GM21528 (cell line): ENCODE results near the gene MKKS.
A peak's percentile ranks its signal among the peaks of the same experiment; 100 is the strongest.

ENCODE experiments used
- ATAC-seq: cut with Tn5 transposase; IDR thresholded peaks from one replicate; pipeline ENCODE4 v1.9.1; 2021; ENCODE audit warnings: mild to moderate bottlenecking, moderate library complexity; ENCODE audit not compliant: unreplicated experiment, low FRiP score

MKKS gene

DNA sequence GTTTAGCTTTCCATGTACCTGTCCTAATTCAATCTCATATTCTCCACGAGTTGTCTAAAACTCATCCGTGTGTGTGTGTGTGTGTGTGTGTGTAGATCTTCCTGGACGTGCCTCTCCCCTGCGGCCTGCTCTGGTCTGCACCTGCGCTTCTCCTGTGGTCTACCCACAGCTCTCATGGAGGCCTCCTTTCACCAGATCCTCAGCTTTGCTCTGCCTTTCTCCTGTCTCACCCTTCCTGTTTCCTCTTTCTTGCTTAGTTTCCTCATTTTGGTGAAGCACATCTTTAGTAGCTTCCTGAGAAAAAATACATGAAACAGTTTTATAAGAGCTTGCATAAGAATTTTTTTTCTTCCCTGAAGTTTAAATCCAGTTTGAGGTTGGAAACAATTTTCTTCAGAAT is 19.2 kb upstream of the MKKS start:
- ATAC-seq: peak; percentile 87

DNA sequence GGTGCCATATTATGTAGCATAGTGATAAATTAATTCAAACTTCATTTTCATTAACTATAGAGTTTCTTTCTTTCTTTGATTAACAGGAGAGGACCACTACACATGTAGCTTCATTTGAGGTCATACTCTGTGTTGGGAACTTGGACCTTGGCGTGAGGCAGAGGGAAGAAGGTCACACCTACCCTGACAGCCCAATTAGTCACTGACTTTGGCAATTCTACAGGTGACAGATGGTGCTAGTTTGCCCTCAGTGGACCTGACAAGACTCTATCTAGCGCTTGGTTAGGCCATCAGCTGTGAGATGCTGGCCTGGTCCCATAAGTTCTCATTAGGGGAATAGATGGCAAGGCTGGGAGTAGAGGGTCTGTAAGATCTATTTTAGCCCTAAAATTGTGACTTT is 15.2 kb upstream of the MKKS start:
- ATAC-seq: no peak

DNA sequence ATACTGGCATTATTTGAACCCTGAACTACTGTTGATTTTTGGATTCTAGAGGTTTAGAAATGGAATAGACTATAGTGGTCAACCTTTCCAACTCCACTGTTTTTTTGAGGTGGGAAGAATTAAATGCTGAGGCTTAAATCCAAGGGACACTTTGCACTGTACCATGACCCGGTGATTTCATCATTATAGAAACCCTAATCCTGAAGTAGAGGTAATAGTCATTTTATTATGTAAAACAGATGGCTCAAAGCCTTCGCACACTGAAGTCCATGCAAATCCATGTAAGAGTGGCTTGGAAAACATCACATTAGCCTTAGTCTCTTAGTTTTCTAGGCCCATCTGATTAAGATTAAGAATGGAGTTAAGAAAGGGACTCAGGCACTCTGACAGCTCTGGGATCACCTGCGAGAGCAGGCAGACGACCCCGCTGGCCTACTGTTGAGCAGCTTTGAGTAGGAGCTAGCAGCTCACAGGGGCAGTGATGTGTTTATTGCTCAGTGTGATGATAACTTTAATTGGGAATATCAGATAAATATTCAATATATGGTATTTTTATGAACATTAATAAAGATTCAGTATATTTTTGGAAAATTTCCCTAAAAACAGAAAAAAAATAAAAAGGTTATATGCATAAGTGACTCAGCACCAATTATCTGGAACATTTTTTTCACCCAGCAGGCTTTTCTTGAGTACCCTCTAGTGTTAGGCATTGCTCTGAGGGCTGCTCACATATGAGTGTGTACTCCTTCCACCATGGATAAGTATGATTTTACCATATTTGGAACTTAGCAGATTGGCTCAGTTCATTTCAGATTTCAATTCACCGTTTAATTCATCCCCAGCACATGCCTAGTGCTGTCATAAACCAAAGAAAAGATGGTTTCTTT is 14.5 kb upstream of the MKKS start:
- ATAC-seq: no peak

DNA sequence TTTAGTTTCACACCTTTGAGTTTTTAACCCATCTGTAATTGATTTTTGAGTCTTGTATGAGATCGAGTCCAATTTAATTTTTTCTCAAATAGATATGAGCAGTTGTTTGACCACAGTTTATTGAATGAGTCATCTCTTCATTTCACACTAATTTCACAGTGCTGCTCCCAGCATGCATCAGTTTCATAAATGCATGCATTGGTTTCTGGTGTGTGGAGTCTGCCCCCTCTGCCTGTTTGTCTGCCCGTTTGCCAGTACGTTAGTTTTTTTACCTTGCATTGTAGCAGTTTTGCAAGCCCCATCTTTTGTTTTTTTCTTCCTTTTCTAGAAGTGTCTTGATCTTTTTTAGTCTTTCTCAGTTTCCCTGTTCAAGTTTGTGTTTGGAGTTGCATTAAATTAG is 13.0 kb upstream of the MKKS start:
- peak; percentile 94 for ATAC-seq

DNA sequence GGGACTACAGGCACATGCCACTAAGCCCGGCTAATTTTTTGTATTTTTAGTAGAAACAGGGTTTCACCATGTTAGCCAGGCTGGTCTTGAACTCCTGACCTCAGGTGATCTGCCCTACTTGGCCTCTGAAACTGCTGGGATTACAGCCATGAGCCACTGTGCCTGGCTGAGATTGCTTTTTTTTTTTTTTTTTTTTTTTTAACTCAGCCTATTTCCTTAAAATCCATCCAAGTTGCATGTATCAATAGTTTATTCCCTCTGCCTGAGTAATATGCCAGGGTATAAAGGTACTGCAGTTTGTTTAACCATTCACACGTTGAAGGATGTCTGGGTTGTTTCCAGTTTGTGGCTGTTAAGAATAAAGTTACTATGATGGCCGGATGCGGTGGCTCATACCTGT is 11.7 kb upstream of the MKKS start:
- ATAC-seq: no peak

DNA sequence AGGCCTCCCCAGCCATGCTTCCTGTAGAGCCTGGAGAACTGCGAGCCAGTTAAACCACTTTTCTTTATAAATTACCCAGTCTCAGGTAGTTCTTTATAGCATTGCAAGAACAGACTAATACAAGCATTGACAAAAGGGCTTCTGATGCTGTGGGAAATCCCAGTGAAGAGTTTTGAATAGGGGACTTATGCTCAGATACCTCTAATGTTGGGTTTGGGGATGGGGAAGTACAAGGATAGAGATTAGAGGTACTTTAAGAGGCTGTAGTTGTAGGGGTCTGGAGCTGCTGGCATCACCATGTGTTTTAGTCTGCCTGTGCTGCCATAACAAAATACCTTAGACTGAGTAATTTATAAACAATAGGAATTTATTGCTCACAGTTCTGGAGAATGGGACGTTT is 9.9 kb upstream of the MKKS start:
- ATAC-seq: no peak

DNA sequence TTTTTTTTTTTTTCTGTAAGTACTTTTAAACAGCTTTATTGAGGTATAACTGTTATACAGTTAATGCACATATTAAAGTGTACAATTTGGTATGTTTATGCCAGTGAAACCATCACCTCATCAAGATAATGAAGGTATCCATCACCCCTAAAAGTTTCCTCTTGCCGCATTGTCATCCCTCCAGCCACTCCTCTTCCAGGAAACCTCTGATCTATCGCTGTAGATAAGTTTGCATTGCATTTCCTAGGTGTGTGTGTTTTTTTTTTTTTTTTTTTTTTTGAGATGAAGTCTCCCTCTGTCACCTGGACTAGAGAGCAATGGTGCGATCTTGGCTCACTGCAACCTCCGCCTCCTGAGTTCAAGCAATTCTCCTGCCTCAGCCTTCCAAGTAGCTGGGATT is 4.2 kb upstream of the MKKS start:
- no peak for ATAC-seq

DNA sequence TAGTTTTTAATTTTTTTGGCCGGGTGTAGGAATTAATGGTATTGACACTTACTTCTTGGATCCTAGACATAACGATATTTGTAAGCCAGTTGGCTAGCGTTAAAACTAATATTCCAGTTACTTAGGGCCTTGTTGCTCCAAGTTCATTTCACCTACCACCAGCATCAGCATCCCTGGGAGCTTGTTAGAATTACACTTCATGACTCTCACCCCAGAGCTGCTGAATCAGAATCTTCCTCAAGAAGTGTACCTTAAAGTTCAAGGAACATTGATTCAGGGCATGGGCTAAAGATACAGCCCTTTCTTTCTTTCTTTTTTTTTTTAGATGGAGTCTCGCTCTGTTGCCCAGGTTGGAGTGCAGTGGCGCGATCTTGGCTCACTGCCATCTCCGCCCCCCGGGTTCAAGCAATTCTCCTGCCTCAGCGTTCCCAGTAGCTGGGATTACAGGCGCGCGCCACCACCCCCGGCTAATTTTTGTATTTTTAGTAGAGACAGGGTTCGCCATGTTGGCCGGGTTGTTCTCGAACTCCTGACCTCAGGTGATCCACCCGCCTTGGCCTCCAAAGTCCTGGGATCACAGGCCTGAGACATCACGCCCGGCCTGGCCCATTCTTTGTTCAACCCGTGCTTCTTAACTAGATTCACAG is 2.2 kb upstream of the MKKS start:
- no peak for ATAC-seq

DNA sequence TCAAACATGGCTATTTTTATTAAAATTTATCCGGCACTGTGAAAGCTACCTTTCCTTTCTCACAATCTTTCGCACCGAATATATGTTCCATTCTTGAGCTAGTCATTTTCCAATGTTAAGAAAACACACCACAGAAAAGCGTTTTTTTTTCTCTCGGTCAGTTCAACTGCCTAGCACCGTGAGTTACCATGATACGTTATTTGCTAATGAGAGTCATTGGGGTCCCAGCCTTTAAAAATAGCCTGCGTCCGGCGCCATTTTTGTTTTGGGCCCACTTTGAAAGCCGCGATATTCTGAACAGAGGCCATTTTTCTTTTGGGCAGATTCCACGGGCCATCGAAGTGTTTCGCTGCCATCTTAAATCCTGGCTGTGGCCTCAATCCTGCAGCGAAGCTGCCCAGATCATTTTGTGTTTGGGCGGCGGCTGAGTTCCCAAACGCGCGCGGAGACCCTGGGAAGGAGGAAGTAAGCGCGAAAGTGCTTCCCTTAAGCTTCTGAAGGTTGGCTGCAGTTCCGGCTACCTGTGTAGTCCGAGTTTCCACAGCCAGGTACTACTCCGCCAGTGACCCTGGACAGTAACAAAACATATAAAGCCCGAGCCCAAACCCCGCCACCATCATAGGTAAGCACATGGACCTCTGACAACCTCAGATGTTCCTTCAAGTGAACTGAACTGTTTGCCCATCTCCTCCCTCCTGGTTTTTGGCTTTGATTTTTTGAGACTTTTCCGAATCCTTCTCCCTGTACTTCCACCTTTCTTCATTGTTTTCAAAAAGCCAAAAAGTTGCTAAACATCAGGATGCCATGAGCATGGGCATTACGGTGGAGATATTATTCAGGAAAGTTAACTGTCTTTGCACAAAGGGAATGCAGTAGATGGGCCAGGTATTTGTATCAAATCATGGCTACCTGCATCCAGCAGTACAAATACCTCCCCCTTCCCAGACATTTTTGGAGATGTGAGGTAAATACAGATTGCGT is 1.1 kb upstream of the MKKS start, which contains the start of gene SLX4IP:
TSS of gene SLX4IP (plus strand) at position 474 of the 981 bp plus-strand sequence. CDS start 22,900 bp downstream, outside the sequence.
- ATAC-seq: peak; percentile 53

DNA sequence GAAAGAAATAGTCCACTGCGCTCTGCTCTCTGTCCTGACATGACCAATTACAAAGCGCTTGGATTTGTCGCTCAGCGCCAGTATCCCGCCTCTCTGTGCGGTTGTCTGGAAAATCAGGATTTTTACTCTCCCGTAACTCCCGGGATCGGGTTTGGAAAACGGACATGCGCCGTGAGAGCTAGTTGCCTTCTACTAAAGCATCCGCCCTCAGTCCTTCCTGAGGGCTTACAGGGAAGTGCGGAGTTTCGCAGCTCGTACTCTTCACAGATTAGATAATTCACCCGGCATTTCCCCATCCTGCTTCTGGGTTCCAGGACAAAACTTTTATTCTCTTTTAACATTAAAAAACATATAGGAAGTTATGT is 427 bp upstream of the MKKS start:
- peak; percentile 43 for ATAC-seq

DNA sequence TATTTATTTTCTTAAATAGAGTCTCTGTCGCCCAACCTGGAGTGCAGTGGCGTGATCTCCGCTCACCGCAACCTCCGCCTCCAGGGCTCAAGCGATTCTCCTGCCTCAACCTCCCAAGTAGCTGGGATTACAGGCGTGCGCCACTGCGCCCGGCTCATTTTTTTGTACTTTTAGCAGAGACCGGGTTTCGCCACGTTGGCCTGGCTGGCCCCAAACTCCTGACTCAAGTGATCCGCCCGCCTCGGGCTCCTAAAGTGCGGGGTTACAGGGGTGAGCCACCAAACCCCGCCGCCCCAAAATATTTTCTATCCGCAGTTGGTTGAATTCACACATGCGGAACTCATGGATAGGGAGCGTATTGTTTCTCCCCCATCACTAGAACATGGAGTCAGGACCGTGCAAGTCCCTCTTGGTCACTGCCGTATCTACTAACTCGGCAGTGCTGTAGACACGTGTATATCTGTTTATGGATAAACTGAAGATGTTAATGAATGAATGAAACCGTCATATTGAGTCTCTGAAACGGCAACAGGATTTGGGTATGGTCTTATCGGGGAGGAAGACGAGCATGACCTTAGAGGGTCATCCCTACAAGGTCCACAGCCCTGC is 904 bp downstream of the MKKS start:
- ATAC-seq: no peak

DNA sequence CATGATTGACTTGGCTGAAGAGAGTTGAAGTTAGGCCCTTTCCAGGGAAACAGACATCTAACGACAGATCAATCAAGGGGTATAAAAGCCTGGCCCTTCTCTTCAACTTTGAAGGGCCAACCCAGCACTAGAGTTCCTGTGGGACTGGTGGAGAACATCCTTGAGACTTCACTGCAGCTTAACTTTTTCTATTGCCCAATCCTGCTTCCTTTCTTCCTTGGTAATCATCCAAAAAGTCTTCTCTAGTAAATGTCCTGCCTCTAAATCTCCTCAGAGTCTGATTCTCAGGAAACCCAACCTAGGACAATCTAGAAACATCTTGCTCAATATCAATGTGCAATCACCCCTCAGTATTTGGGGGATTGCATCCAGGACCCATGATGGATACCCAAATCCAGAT is 1.9 kb downstream of the MKKS start:
- ATAC-seq: no peak

DNA sequence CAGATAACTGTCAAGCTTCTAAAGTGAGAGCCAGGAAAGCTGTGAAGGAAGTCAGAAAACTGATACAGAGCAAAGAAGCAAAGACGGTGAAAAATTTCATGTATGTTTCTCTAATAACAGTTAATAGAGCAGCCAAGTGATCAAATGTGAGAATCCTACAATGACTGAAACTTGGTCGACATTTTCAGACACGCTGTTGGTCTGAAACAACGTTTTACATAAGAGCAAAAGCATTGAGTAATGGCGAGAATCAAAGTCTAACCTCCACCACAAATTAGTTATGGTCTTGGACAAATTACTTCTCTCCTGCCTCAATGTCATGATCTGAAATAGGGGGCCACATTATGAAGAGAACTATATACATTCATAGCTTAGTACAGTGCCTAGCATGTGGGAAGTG is 3.3 kb downstream of the MKKS start:
- no peak for ATAC-seq

DNA sequence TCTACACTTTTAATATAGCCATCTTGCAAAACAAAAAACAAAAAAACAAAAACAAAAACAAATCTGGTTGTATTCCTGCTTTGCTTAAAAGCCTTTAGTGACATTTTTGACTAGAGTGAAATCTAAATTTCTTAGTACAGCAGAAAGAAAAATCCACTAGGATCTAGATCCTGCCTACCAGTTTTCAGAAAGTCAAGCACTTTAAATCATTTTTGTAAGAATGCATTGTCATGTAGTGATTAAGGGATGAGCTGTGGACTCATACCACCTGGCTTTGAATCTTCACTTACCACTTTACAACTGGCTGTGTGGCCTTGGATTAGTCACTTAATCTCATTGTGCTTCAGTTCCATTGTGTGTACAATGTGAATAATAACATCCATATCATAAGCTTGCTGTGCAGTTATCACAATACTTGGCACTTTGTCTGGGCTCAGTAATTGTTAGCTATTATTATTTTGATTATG is 4.0 kb downstream of the MKKS start:
- ATAC-seq: no peak

DNA sequence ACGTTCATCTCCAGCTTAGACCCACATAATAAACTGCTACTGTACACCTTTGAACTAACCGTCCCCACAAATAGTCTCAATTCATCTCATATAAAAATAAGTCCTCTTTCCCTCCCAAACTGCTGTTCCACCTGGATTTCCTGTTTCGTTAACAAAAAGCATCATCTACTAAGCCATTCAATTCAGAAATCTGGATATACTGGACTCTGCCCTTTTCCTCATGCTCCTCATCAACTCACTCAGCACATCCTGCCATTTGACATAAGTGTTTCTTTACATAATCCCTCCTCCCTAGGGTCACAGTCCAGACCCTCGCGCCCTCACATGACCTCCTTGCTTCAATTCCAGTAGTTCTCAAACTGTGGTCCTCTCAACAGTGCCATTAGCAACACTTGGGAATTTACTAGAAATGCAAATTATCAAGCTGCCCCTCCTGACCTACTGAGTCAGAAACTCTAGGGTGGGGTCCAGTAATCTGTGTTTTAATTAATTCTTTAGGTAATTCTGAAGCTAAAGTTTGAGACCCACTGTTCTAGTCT is 4.5 kb downstream of the MKKS start:
- ATAC-seq: no peak

DNA sequence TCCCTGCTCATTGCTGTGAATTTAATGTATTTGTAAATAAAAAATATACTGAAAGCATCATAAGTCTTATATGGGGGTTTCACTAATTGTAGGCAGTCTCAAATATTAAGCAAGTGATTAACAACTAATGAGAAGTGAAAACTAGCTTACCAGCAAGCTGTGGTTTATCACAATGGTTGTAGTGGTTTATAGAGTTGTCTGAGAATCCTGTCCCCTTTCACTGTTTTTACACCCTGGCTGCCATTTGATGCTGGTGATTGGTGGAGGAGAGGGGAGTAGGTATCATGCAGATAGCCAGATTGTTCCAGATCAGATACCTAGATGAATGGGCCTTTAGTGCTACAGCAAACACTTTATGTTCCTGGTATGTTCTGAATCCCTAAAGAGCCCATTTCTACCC is 6.0 kb downstream of the MKKS start:
- no peak for ATAC-seq

DNA sequence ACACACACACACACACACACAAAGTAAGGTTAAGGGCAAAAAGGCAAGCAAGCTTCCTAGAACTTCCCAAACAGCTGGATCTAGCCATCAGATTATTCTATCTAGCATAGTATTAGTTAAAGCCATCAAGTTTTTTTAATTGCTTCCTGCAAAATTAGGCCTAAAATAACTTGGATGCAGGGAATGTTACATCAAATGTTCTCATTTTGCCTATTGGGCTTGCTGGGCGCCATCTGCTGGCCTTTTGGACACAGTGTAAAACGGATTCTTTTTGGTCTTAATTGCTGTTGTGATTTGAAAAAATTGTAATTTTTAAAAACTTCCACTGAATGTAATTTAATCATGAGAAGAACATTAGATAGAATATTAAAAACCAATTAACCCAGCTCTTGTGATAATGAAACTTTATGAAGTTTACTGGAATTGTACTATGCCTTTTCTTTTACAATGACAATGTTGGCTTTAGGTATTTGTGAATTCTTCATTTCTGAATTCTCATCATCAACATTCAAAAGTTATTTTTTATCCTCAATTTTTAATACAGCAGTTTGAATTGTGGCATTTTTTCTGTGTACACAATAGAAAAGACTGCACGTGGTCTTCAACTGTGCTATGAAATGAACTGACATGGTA is 6.8 kb downstream of the MKKS start:
- no peak for ATAC-seq

DNA sequence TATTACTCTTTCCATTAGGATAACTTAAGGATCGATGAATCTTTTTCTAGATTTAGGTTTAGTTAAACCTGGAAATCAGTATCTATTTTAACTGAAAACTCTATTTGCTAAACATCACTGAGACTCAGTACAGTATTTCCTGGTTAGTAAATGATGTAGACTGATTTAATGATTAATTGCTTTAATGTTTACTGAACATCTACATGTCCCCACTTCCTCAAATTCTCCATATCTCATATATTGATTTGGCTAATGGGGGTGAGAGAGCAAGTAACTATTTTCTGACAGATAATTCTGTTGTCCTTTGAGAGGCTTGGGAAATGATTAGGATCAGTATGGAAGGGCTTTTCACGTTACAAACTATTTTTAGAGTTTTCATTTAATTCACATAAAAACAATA is 10.3 kb downstream of the MKKS start:
- no peak for ATAC-seq

DNA sequence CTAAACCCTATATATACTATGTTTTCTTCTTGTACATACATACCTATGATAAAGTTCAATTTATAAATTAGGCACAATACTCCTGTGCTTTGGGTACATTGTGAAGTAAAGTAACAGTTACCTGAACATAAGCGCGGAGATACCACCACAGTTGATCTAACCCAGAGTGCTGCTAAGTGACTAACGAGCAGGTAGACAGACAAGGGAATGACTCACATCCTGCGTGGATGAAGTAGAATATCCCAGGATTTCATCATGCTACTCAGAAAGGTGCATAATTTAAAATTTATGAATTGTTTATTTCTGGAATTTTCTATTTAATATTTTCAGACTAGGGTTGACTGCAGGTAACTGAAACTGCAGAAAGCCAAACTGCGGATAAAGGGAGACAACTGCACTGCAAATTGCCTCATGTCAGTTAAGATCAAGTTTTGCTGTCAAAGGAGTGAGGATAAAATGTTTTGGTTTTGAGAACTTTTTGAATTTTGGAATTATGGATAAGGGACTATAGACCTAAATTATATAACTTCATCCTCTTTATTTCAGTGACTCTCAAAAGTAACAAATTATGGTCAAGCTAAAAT is 14.4 kb downstream of the MKKS start:
- no peak for ATAC-seq
